GM03348 (cell line): ENCODE data around the gene ZSCAN29.
"Not testable (repeated sequence)": the region's sequence is repeated elsewhere in the genome, so short reads cannot be mapped to it uniquely, and the experiment has no call there.

ENCODE experiments used
- DNase-seq: peaks from one replicate; pipeline ENCODE4 v3.0.0; 2012; ENCODE audit warnings: low spot score

ZSCAN29 gene

DNA sequence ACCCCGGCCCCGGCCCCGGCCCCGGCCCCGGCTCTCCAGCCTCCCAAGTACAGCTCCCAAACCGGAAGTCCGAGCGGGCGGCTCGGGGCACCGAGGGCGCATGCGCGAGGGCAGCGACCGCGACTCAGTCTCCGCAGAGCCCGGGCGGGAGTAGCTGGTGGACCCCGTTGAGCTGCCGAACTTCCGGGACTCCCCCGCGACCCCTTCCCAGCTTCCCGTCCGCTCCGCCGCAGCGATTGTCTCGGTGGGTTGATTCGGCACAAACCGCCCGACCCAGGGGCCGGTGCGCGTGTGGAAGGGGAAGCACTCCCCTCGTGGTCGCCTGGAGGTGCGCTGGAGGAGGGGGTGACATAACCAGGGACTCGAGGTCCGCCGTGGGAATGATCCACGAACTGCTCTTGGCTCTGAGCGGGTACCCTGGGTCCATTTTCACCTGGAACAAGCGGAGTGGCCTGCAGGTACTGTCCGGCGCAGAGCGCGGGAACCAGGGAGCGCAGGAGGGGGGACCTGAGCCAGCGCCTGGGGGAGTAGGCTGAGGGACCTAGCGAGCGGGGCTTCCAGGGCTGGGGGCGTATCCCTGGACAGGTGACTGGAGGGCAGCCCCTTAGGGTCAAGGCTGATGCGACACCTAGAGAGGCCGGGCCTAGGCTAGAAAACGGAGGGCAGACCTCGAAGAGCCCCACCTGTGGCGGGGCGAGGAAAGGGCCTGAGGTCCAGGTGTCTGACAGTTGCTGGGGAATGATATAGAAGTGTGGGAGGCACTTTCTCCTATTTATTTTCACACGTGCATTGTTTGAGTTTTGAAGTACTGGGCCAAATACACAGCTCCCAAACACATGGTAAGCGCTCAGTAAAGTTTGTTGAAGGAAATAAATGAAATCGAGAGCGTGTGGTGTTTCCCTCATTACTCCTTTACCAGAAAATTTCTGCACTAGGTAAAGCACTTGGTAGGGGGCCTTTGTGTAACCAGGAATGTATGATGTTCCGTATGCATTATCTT lies at the start of gene ZSCAN29, which contains the start of gene TUBGCP4:
Gene ZSCAN29, minus strand, starts transcription at position 69 of the 1,000 bp plus-strand sequence. CDS start 1,130 bp downstream, outside the sequence.
Gene TUBGCP4, plus strand, starts transcription at position 127 of the 1,000 bp plus-strand sequence. Its CDS starts 254 bp downstream, at position 381.
- peak; percentile 99 for DNase-seq

DNA sequence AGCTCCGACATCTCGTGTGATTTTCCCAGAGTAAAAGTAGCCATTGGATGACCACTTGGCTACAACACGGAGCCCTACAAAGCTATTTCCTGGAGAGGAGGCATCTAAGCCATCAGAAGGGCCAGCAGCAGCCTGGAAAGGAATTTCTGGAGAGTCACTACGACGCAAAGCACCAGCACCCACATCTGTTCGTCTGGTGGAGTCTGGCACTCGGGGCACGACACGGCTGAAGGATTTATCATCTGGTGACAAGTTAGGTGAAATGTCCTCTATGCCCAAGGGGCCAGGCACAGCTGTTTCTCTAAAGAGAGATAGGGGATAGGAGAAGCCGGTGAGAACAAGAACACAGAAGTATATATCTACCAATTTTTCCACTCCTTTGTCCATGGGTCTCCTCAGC lies 49.6 kb upstream of the ZSCAN29 start:
- DNase-seq = no peak

- DNase-seq = no peak
These were observed 43.4 kb upstream of the ZSCAN29 start for GRCh38 chr15:43414196-43414595.

DNA sequence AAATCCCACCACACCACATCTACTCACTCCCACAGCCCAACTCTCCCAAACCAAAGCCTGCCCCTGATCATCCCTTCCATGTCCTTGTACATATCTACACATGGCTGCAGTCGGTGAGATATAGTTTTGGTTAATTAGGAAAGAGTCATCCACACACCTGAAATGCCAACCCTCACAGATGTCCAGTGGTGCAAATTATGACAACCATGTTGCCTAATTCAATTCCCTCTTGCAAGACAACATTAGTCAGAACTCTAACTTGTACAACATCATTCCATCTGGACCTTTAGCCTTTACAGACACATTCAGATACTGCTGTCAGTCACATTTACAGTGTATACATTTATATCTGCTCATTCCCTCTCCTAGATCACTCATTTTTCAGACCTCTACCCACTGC lies 41.3 kb upstream of the ZSCAN29 start:
- DNase-seq = no peak

DNA sequence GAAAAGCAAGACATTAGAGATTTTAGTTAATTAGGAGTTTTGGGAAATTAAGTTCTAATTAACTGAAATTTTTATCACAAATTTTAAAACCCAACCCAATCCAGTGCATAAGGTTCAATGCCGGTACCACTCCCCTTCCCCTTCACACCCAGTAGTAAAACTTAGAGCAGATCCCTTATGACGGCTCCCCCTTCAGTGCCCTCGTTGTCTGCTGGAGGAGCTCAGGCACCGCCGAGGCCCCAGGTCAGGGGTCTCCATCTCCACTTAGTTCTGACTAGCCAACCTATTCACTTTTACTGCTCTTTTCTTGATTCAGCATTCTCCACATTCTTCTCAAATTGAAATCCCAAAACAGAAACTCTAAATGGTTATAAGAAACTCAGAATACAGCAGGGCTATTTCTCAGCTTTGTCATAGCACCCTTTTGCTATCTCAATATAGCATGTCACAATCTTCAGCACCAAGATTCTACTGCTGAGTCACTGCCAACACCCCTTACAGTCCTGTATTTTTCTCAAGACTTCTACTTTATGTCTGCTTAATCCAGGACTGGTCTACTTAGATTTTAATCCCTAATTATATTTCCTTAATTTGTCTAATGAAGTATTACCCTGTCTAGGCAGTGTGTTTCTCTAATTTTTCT lies 39.9 kb upstream of the ZSCAN29 start:
- peak; percentile 35 for DNase-seq

DNA sequence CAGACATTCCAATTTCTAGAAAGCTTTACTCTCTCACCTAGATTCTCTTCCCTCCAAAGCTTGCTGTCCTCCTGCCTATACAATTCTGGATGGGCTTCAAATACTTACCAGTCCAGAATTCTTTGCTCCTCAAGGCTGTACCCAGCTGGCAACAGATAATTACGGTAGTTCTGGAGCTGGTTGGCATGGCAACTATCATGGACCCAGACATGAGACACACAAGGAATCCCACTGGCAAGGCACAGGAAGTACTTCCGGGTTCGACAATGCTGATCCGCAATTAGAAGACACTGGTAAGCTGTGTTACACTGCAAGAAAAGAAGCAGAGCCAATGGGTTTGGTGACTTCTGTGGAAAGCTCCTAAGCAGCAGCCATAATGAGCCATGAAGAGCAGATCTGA lies 37.9 kb upstream of the ZSCAN29 start:
- DNase-seq = no peak

GRCh38 chr15:43406808-43407207 lies 36.0 kb upstream of the ZSCAN29 start:
- no peak for DNase-seq

- DNase-seq = peak; percentile 37
These were observed 35.3 kb upstream of the ZSCAN29 start for GRCh38 chr15:43406189-43406588.

GRCh38 chr15:43404130-43404529 lies 33.3 kb upstream of the ZSCAN29 start:
- no peak for DNase-seq

- DNase-seq = no peak
These were observed 32.8 kb upstream of the ZSCAN29 start for GRCh38 chr15:43403616-43404015.

- DNase-seq = no peak
These were observed 31.4 kb upstream of the ZSCAN29 start for GRCh38 chr15:43402255-43402654.

DNA sequence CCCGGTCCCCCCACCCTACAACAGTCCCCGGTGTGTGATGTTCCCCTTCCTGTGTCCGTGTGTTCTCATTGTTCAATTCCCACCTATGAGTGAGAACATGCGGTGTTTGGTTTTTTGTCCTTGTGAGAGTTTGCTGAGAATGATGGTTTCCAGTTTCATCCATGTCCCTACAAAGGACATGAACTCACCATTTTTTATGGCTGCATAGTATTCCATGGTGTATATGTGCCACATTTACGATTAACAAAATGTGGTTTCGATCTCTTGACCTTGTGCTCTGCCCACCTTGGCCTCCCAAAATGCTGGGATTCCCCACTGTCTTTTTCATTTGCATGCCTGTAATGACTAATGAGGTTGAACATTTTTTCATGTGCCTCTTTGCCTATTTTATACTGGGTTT lies 22.7 kb upstream of the ZSCAN29 start:
- not testable (repeated sequence) for DNase-seq

GRCh38 chr15:43390723-43391122 lies 19.9 kb upstream of the ZSCAN29 start:
- DNase-seq = no peak

DNA sequence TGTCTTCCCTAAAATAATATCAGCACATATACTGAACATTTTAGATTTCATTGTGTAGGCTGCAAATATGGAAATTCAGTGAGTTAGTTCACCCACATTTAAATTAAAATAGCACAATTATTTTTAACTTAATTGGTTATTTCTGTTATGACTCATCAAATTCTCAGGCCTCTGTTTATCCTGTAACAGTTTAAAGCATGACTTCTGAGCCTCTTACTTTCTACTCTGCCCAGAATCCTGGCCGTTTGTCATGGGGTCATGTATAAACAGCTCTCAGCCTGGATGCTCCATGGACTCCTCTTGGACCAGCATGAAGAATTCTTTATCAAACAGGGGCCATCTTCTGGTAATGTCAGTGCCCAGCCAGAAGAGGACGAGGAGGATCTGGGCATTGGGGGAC lies 12.2 kb upstream of the ZSCAN29 start:
- DNase-seq = peak; percentile 14

GRCh38 chr15:43382310-43382709 lies 11.5 kb upstream of the ZSCAN29 start:
- no peak for DNase-seq

DNA sequence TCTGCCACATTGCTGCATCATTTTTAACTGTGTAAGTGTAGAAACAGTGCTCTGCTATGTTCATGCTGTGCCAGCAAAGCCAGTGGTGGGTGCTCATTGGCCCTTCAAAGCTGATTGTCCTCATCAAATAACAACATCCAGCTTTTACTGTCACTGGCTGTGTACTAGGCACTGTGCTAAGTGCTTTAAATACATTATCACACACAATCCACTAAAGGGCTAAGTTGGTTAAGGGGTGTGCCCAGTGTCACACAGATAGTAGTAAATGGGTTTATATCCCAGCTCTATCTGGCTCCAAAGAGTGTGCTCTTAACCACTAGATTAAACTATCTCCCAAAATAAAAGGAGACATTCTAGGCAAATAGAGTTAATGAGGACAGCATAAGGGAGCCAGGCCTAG lies 7.8 kb upstream of the ZSCAN29 start:
- no peak for DNase-seq

GRCh38 chr15:43376017-43376705 lies 5.3 kb upstream of the ZSCAN29 start:
- DNase-seq = peak; percentile 57

- DNase-seq = peak; percentile 54
These were observed 401 bp downstream of the ZSCAN29 start for GRCh38 chr15:43370310-43370974.

GRCh38 chr15:43361313-43361903 lies 9.4 kb downstream of the ZSCAN29 start:
- no peak for DNase-seq

GRCh38 chr15:43360821-43361220 lies 10.0 kb downstream of the ZSCAN29 start:
- DNase-seq = no peak

GRCh38 chr15:43352693-43353382 lies 18.0 kb downstream of the ZSCAN29 start:
- DNase-seq = no peak
